Rectal smooth muscle tissue (tissue), 1 donor: ENCODE measurements around the gene BCAS4.

ENCODE experiments used
- H3K27ac ChIP-seq: one replicate; pipeline ENCODE4 v1.7.0; 2013; ENCODE audit warnings: low read depth, low read length, inconsistent platforms
- H3K27me3 ChIP-seq: one replicate; pipeline ENCODE4 v1.7.0; 2013; ENCODE audit warnings: low read length; ENCODE audit not compliant: control insufficient read depth, insufficient read depth
- H3K36me3 ChIP-seq: one replicate; pipeline ENCODE4 v1.7.0; 2013; ENCODE audit warnings: low read length; ENCODE audit not compliant: control insufficient read depth, insufficient read depth
- H3K4me1 ChIP-seq: one replicate; pipeline ENCODE4 v1.7.0; 2013; ENCODE audit warnings: low read length; ENCODE audit not compliant: control insufficient read depth, insufficient read depth
- H3K4me3 ChIP-seq: one replicate; pipeline ENCODE4 v1.7.0; 2013; ENCODE audit warnings: low read length
- H3K9ac ChIP-seq: one replicate; pipeline ENCODE4 v1.7.0; 2013; ENCODE audit warnings: low read length

The BCAS4 gene

DNA sequence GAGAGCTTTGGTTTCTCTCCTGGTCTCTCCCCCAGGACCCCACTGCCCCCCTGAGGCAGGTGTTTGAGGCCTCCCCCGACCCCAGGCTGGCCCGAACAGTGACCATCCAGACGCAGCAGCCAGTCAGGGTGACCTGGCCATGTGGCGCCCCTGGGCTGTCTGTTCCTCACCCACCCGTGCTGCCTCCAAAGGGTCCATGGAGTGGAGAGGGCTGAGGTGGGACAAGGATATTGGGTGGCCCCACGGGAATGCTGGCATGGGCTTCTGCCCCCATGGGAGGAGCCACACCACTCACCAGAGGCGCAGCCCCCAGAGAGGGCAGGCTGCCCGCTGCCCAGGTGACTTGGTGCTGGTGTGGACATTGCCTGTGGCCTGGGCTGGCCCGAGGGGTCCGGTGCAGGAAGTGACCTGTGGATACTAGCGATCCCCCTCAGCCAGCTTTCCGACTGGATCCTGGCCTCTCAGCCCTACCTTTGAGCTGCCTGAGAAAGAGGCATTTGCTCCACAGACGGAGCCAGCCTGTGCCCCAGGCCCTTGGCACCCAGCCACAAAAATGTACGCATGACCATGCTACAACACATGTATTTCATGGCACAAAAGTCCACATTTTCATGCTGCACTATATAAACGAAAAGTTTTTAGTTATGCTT is 50.8 kb downstream of the BCAS4 start:
- H3K36me3 ChIP-seq: no peaks in the 10 kb centered on the region
- H3K27ac ChIP-seq: no peak overlapping the region
- no peak overlapping the region for H3K4me3 ChIP-seq
- H3K4me1 ChIP-seq: no peaks in the 10 kb centered on the region
- no peaks in the 10 kb centered on the region for H3K27me3 ChIP-seq
- H3K9ac ChIP-seq: no peak overlapping the region

DNA sequence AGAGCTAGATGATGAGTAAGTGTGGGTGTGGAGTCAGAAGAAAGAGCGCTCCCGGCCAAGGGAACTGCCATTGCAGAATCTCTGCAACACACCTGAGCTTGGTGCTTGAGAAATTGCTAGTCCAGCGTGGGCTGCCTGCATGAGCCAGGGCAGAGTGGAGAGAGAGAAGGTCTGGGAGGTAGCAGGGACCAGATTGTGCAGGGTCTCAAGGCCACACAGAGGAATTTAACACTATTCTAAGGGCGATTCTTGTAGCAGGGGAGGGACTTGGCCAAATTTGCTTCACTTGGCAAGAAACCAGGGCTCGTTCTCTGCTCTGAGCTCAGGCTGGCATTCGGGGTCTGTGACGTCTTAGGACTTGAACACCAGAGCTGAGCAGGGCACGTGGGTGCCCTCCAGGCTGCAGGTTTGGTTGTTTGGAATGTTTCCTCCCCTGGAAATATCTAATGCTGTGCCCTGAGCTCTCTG is 53.5 kb downstream of the BCAS4 start:
- H3K4me3 ChIP-seq: no peak overlapping the region
- no peak overlapping the region for H3K9ac ChIP-seq
- no peak overlapping the region for H3K27ac ChIP-seq
- no peaks in the 10 kb centered on the region for H3K27me3 ChIP-seq
- no peaks in the 10 kb centered on the region for H3K4me1 ChIP-seq
- H3K36me3 ChIP-seq: no peaks in the 10 kb centered on the region

DNA sequence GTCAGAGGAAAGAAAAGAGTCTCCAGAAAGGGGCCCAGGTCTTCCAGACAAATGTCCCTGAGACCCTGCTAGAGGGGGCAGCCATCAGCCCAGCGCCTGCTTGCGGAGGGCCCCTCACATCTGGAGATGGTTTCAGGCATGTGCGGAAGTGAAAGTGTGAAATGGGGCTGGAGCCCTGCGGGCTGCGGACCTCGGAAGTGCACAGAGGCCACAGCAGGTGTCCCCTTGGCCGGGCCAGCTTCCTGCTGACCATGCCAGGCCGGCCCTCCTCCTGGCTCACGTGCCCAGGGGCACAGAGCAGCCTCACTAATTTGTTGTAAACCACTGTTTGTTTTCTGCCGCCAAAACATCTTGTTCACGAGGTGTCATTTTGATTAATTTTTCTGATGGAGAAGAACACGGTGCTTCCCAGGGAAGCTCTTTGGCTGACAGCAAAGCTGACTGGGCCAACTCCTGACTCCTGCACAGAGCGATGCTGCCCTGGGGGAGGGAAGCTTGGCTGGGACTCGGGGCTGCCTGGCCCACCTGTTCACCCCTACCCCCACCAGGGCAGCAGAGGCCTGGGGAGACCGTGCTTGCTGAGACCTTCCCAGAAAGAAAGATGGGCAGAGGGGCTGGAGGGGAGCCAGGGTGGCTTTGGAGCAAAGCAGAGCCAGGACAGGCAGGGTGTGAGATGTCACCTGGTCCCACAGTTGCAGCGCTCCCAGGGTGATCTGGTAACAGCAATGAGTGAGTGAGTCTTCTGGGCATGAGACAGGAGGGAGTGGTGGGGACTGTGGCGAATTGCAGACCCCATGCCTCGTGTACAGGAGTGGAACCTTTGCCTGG is 54.2 kb downstream of the BCAS4 start:
- H3K4me1 ChIP-seq: no peaks in the 10 kb centered on the region
- no peak overlapping the region for H3K4me3 ChIP-seq
- no peaks in the 10 kb centered on the region for H3K36me3 ChIP-seq
- H3K9ac ChIP-seq: no peak overlapping the region
- H3K27me3 ChIP-seq: no peaks in the 10 kb centered on the region
- H3K27ac ChIP-seq: no peak overlapping the region

DNA sequence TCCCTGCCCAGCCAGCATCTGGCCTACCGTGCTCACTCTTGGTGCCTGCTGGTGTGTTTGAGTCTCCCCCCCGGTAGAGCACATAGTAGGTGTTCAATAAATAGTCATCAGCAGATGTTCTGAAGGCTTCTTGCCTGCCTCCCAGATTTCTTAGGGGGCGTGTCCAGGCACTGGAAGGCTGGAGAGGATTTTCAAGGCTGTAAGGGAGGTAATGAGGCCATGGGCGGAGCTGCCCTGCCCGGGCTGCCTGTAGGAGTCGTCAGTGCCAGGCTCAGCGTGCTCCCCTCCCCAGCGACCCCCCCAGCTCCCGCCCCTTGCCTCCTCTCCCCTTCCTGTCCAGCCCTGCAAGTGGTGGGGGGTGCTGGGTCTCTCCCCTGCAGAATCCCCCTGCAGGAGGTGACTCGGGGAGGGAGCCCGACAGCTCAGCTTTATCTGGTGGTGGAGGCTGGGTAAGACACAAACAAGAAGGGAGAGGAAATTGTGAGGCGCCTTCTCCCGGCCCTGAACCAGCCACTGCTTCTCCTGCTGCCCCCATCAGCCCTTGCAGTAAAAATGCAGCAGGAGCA is 55.9 kb downstream of the BCAS4 start:
- H3K27ac ChIP-seq: no peak overlapping the region
- no peaks in the 10 kb centered on the region for H3K4me1 ChIP-seq
- no peak overlapping the region for H3K9ac ChIP-seq
- no peaks in the 10 kb centered on the region for H3K36me3 ChIP-seq
- H3K4me3 ChIP-seq: no peak overlapping the region
- H3K27me3 ChIP-seq: no peaks in the 10 kb centered on the region

DNA sequence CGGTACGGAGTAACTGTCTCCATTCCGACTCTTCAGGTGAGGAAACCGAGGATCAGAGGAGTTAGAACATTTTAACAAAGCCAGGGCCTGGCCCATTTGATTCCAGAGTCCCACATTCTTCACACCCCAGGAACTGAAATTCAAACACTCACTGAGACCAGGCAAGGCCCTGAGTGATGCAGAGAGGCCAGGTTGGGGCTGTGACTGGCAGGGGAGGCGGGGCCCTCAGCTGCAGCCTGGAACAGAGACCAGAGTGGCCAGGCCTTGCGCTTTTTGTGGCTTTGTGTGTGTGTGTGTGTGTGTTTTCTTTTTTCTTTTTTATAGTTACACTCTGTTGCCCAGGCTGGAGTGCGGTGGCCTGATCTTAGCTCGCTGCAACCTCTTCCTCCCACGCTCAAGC is 57.2 kb downstream of the BCAS4 start:
- H3K36me3 ChIP-seq: no peaks in the 10 kb centered on the region
- H3K4me3 ChIP-seq: no peak overlapping the region
- no peak overlapping the region for H3K27ac ChIP-seq
- H3K9ac ChIP-seq: no peak overlapping the region
- no peaks in the 10 kb centered on the region for H3K27me3 ChIP-seq
- no peaks in the 10 kb centered on the region for H3K4me1 ChIP-seq

DNA sequence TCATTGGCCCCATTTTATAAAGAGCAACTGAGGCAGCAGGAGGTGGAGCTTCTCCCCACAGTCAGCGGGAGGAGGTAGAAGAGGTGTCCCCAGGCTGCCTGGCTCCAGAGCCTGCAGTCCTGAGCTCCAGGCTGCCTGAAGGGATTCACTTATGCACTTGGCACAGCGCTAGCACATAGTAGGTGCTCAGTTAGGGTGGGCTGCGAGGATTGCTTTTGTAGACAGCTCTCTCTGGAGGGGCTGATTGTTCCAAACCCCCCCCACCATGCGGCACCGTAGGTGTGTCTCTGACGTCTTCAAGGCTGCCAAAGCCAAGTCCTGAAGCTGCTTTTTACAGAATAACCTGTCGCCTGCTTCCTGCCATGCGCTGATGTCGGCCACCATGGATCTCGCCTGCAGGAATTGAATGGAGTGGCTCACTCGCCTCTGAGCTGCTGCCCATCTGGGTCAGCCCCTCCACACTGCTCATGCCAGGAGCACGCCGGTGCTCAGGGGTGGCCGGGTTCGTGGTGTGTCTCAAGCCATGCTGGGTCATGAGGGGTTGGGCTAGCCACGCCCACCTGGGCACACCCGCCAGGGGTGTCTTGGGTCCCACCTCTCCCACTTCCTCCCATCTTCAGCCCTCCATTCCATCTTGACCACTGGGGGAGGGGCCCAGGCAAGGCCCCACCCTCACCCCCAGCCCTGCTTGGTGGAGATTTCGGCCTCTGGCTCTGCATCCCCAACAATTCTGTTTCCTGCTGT is 59.8 kb downstream of the BCAS4 start:
- Histone ChIP-seq H3K4me1 (no peaks in the 10 kb centered on the region), H3K27ac (no peak overlapping the region)

DNA sequence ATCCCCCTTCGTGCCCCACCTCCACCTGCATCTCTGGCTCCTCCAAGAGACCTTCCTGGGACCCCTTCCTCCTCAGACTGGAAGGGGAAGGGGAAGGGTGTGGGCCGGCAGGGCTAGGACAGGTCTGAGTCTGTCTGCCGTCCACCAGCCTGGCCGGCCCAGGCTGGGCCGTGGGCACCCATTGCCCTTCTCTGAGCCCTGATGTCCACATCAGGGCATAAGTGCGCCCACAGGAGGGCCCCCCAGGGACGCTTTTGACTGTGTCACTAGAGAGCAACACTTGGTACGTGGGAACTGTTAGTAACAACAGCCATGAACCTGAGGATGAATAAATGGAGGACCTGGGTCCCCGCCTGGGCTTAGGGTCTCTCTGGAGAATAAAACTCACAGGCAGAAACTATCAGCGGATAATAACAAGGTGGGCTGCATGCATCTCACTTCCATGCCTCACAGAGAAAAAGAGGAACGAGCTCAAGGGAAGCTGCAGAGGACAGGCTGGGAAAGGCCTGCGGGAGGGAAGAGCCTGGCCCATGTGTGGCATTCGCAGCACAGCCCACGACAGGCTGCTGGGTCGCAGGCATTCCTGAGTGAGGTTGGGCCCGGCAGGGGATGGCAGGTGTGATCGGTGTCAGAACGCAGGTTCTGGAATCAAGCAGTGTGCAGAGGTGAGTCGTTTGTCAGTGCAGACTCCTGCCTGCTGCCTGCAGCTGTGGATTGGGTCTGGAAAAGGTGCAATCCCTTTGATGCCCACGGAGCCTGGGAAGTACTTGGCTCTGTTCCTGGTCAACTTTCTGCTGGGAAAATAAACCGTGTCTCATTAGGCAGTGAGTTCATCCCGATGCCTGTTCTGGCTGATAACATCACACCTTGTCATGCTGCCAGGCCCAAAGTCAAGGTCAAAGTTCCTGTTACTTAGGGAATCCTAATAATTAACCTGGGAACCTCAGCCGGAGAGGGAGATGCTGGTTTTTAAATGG is 60.9 kb downstream of the BCAS4 start:
- H3K27me3 ChIP-seq: no peaks in the 10 kb centered on the region
- H3K4me3 ChIP-seq: no peak overlapping the region
- no peaks in the 10 kb centered on the region for H3K36me3 ChIP-seq
- no peak overlapping the region for H3K27ac ChIP-seq
- H3K9ac ChIP-seq: no peak overlapping the region
- H3K4me1 ChIP-seq: no peaks in the 10 kb centered on the region

More for the DNA sequence above, 59.8 kb downstream of the BCAS4 start:
- no peak overlapping the region for H3K9ac ChIP-seq
- no peaks in the 10 kb centered on the region for H3K27me3 ChIP-seq
- H3K36me3 ChIP-seq: no peaks in the 10 kb centered on the region
- H3K4me3 ChIP-seq: no peak overlapping the region

DNA sequence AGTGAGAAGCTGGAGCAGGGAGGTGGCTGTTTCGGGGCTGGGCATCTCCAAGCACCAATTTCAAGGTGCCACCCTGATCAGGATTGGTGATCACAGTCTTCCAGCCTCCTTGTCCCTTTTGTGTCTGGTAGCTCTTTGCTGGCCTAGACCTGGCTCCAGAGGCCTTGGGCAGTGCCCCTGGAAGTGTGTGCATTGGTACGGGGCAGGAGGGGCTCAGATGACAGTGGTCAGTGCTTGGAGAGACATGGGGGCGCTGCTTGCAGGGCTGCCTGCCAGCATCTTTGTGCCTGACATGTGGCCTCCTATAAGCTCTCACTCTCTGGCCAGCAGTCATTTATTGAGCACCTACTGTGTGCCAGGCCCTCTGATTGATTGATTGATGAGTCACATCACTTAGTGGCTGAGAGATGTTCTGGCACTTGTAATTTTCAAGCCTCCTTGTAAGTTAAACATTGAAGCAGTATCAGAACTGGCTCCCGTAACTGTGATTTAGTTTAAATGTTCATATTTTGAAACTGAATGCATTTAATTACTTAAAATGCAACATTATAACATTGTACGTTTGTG is 61.7 kb downstream of the BCAS4 start:
- H3K27me3 ChIP-seq: no peaks in the 10 kb centered on the region
- H3K36me3 ChIP-seq: no peaks in the 10 kb centered on the region
- H3K27ac ChIP-seq: no peak overlapping the region
- no peak overlapping the region for H3K9ac ChIP-seq
- H3K4me1 ChIP-seq: no peaks in the 10 kb centered on the region
- H3K4me3 ChIP-seq: no peak overlapping the region

DNA sequence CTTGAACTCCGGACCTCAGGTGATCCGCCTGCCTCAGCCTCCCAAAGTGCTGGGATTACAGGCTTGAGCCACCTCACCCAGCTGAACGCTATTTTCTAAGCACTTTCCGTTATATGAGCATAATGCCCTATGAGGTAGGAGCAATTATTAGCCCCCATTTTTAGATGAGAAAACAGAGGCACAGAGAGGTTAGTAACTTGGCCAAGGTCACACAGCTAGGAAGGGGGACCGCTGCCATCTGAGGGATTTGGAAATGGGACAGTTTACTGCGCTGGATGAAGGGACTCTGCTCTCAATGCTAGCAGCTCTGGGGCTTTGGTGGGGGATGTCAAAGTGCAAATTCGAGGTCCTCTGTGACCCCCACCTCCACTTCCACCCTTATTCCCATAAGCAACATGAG is 62.5 kb downstream of the BCAS4 start:
- Histone ChIP-seq H3K27me3 (no peaks in the 10 kb centered on the region), H3K9ac (no peak overlapping the region), H3K4me1 (no peaks in the 10 kb centered on the region), H3K27ac (no peak overlapping the region), H3K36me3 (no peaks in the 10 kb centered on the region), H3K4me3 (no peak overlapping the region)

DNA sequence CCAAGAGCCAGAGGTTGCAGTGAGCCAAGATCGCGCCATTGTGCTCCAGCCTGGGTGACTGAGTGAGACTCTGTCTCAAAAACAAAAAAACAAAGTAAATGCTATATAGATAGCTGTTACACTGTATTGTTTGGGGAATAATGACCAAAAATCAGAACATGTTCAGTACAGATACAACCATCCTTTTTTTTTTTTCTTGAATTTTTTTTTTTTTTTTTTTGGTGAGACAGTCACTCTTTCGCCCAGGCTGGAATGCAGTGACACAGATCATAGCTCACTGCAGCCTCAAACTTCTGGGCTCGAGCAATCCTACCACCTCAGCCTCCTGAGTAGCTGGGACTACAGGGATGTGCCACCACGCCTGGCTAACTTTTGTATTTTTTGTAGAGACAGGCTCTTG is 63.7 kb downstream of the BCAS4 start:
- H3K27ac ChIP-seq: no peak overlapping the region
- H3K4me1 ChIP-seq: no peaks in the 10 kb centered on the region
- H3K4me3 ChIP-seq: no peak overlapping the region
- H3K27me3 ChIP-seq: no peaks in the 10 kb centered on the region
- no peaks in the 10 kb centered on the region for H3K36me3 ChIP-seq
- H3K9ac ChIP-seq: no peak overlapping the region

DNA sequence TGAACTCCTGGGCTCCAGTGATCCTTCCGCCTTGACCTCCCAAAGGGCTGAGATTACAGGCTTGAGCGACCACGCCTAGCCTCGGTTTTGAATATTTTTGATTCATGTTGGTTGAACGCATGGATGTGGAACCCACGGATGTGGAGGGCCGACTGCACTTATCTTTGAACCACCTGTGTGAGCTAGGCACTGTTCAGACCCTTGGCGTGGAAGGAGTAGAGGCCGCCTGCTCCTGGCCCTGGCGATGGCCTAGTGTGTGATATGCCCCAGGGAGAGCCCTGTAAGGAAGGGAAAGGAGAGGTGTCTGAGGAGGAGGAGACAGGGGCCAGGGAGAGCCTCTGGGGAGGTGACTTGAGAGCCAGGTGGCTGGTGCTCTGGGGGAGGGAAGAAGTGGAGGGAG is 64.3 kb downstream of the BCAS4 start:
- Histone ChIP-seq H3K4me1 (no peaks in the 10 kb centered on the region), H3K27ac (no peak overlapping the region), H3K4me3 (no peak overlapping the region), H3K36me3 (no peaks in the 10 kb centered on the region), H3K9ac (no peak overlapping the region), H3K27me3 (no peaks in the 10 kb centered on the region)
